ENCODE results near the gene NUDT14. TPM values are rescaled to one million over a fixed set of nuclear protein-coding genes. Genes with fewer than 3 reads are reported as not detected.

The NUDT14 gene
- total RNA-seq, 4 donors from 2014 or later, result 6.6 to 47.7 (median 25.7) TPM

GRCh38 chr14:105126126-105126980, 54.8 kb downstream of the NUDT14 start:
- no peak overlapping the region for H3K4me3 ChIP-seq
- peaks cover 0 to 16% (median 0%) of the 10 kb centered on the region in 4 donors for H3K4me1 ChIP-seq
- peak overlapping the region in 2 of 4 donors; percentile 40 to 86 for H3K27ac ChIP-seq
- peaks cover 0 to 9% (median 3%) of the 10 kb centered on the region in 4 donors for H3K9me3 ChIP-seq
- H3K36me3 ChIP-seq, result no peaks in the 10 kb centered on the region
- H3K27me3 ChIP-seq, result no peaks in the 10 kb centered on the region
- TF ChIP-seq POLR2A (IDR thresholded peaks at IDR 0.05) (peak in 1 of 2 donors; percentile 29), CTCF (IDR thresholded peaks at IDR 0.05) (peak in 2 of 6 experiments; percentile 17 to 33)
- DNase-seq, result peak in 2 of 3 donors; percentile 86

GRCh38 chr14:105124823-105125222, 56.3 kb downstream of the NUDT14 start:
- H3K27ac ChIP-seq, result peak overlapping the region in 2 of 4 donors; percentile 81 to 86
- peaks cover 0 to 11% (median 2%) of the 10 kb centered on the region in 4 donors for H3K9me3 ChIP-seq
- peak overlapping the region in 2 of 4 donors; percentile 11 to 23 for H3K4me3 ChIP-seq
- H3K4me1 ChIP-seq, result peaks cover 0 to 16% (median 0%) of the 10 kb centered on the region in 4 donors
- no peaks in the 10 kb centered on the region for H3K27me3 ChIP-seq
- H3K36me3 ChIP-seq, result no peaks in the 10 kb centered on the region
- DNase-seq, result no peak
- TF ChIP-seq POLR2A (IDR thresholded peaks at IDR 0.05), result no peak
- TF ChIP-seq CTCF (IDR thresholded peaks at IDR 0.05), result no peak

GRCh38 chr14:105123981-105124765, 56.9 kb downstream of the NUDT14 start:
- H3K27me3 ChIP-seq, result no peaks in the 10 kb centered on the region
- DNase-seq, result peak in 2 of 3 donors; percentile 84
- H3K27ac ChIP-seq, result peak overlapping the region in 3 of 4 donors; percentile 50 to 86 (median 81)
- TF ChIP-seq POLR2A (IDR thresholded peaks at IDR 0.05) (peak; percentile 46 to 71), CTCF (IDR thresholded peaks at IDR 0.05) (no peak)
- peaks cover 0 to 16% (median 0%) of the 10 kb centered on the region in 4 donors for H3K4me1 ChIP-seq
- peaks cover 0 to 11% (median 2%) of the 10 kb centered on the region in 4 donors for H3K9me3 ChIP-seq
- peak overlapping the region in 2 of 4 donors; percentile 31 to 48 for H3K4me3 ChIP-seq
- H3K36me3 ChIP-seq, result no peaks in the 10 kb centered on the region

- Histone ChIP-seq H3K9me3 (peaks cover 0 to 11% (median 2%) of the 10 kb centered on the region in 4 donors), H3K4me1 (peaks cover 0 to 16% (median 0%) of the 10 kb centered on the region in 4 donors), H3K27me3 (no peaks in the 10 kb centered on the region), H3K27ac (peak overlapping the region in 3 of 4 donors; percentile 50 to 86 (median 81)), H3K4me3 (peak overlapping the region in 2 of 4 donors; percentile 33 to 48), H3K36me3 (no peaks in the 10 kb centered on the region)
- DNase-seq, result no peak
- TF ChIP-seq POLR2A (IDR thresholded peaks at IDR 0.05) (no peak), CTCF (IDR thresholded peaks at IDR 0.05) (no peak)
Observed at GRCh38 chr14:105123064-105123665, 57.9 kb downstream of the NUDT14 start.

Small RNAs within 50 kb of the gene (small RNA-seq; reads per million reads assigned to genes)
- 0 reads per million in 2 donors for gene MIR6765

Other genes starting within 250 kb of the NUDT14 start
- gene AHNAK2, start 202.9 kb downstream of the NUDT14 start, total RNA-seq, result 10 to 100 TPM in 3 of 4 donors, 1 to 10 TPM in 1; 3.2 to 19.0 (median 10.7) TPM
- 1 to 10 TPM in 2 of 4 donors, under 1 TPM in 1, not detected in 1; 0.88 to 3.8 (median 2.8) TPM for gene CLBA1, start 195.5 kb downstream of the NUDT14 start, total RNA-seq
- gene CDCA4, start 160.2 kb downstream of the NUDT14 start, total RNA-seq, result 1 to 10 TPM; 3.7 to 9.1 (median 6.6) TPM
- 10 to 100 TPM in 1 of 4 donors, 1 to 10 TPM in 3; 1.5 to 29.7 (median 4.2) TPM for gene GPR132, start 115.9 kb downstream of the NUDT14 start, total RNA-seq
- gene JAG2, start 12.5 kb downstream of the NUDT14 start, total RNA-seq, result 10 to 100 TPM in 3 of 4 donors, 1 to 10 TPM in 1; 7.5 to 33.0 (median 11.2) TPM
- gene BTBD6, start 67.2 kb upstream of the NUDT14 start, total RNA-seq, result 10 to 100 TPM; 32.2 to 67.5 (median 55.5) TPM
- 100 to 1,000 TPM in 1 of 4 donors, 10 to 100 TPM in 3; 40.8 to 112 (median 90.3) TPM for gene BRF1, start 119.7 kb upstream of the NUDT14 start, total RNA-seq
- 100 to 1,000 TPM in 3 of 4 donors, 10 to 100 TPM in 1; 77.2 to 158 (median 126) TPM for gene PACS2, start 133.4 kb upstream of the NUDT14 start, total RNA-seq
- gene TEX22, start 217.2 kb upstream of the NUDT14 start, total RNA-seq, result 1 to 10 TPM in 1 of 4 donors, under 1 TPM in 2, not detected in 1; 0.35 to 1.6 (median 0.94) TPM
- gene MTA1, start 238.5 kb upstream of the NUDT14 start, total RNA-seq, result 100 to 1,000 TPM in 3 of 4 donors, 10 to 100 TPM in 1; 75.7 to 295 (median 165) TPM

Measured in Peyer's patch (tissue), 4 donors.